ENCODE data around the gene PEPD. TPM values are rescaled to one million over a fixed set of nuclear protein-coding genes. Genes with fewer than 3 reads are reported as not detected.

The PEPD gene
- total RNA-seq, 3 donors from 2014 or later = 42.1 to 127 (median 82.3) TPM

DNA sequence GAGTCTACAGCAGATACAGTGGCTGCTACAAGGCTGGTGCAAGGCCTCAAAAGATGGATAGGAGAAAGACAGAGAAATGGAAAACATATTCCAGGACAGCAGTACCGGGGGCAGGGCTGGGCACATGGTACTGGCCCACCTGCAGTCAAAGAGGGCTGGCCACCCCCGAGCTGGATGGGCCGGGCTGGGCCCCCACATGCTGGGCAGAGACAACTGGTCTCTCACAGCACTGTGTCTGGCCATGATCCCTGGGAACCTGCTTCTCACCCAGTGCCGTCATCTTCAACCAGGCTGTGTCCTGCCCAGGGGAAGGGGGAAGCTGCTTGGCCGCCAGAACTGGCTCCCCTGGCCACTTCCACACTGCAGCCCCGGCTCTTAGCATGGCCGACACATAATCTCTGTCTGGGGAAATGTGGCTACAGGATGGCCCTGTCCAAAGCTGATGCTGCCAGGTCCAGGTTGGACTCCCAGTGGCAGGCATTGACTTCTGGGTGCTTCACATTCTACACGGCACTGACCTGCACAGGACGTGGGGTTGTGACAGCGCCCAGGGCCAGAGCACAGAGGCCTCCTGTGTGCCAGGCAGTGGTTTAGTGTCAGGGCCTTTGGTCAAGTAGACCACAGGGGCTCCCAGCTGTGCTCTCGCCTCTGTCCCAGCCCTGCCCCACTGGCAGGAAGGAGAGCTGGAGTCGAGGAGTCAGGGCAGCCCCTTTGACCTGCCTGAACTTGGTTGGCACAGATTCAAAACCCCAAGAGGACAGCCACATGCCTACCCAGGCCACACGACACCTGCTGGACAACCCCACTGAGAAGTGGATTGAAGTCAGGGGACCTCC lies 21.7 kb downstream of the PEPD start:
- Histone ChIP-seq H3K4me3 (no peak overlapping the region), H3K27ac (no peak overlapping the region), H3K36me3 (no peaks in the 10 kb centered on the region), H3K27me3 (no peaks in the 10 kb centered on the region), H3K4me1 (no peaks in the 10 kb centered on the region), H3K9me3 (no peaks in the 10 kb centered on the region)
- TF ChIP-seq, protein P1, sequence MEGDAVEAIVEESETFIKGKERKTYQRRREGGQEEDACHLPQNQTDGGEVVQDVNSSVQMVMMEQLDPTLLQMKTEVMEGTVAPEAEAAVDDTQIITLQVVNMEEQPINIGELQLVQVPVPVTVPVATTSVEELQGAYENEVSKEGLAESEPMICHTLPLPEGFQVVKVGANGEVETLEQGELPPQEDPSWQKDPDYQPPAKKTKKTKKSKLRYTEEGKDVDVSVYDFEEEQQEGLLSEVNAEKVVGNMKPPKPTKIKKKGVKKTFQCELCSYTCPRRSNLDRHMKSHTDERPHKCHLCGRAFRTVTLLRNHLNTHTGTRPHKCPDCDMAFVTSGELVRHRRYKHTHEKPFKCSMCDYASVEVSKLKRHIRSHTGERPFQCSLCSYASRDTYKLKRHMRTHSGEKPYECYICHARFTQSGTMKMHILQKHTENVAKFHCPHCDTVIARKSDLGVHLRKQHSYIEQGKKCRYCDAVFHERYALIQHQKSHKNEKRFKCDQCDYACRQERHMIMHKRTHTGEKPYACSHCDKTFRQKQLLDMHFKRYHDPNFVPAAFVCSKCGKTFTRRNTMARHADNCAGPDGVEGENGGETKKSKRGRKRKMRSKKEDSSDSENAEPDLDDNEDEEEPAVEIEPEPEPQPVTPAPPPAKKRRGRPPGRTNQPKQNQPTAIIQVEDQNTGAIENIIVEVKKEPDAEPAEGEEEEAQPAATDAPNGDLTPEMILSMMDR (IDR thresholded peaks at IDR 0.05) = no peak
- no peak for TF ChIP-seq POLR2AphosphoS5 (IDR thresholded peaks at IDR 0.05)
- intact Hi-C loops (cut with DNase I; ENCODE audit: low total_unique reads) = no loop called here
- DNase-seq (ENCODE audit: low spot score in 2 of 2) = no peak

DNA sequence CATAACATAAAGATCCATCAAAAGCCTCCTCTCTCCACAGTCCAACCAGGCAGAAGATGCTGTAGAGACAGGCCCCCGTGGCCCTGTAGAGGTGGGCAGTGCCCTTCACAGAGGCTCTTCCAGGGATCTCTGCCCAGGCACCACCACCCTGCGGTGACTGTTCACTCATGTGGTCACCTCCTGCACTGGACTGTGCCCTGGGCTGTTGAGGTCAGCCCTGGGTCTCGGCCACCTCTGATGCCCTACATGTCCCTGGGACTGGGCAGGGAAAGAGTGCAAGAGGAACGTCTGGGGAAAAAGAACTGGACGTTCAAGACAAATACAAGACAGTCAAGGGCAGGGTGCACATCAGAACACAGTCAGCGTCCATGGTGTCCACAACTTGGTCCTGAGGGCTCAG lies 22.3 kb downstream of the PEPD start:
- Histone ChIP-seq H3K4me1 (no peaks in the 10 kb centered on the region), H3K27ac (no peak overlapping the region), H3K36me3 (no peaks in the 10 kb centered on the region), H3K9me3 (no peaks in the 10 kb centered on the region), H3K27me3 (no peaks in the 10 kb centered on the region), H3K4me3 (no peak overlapping the region)
- no peak for DNase-seq (ENCODE audit: low spot score in 2 of 2)
- TF ChIP-seq POLR2A (IDR thresholded peaks at IDR 0.05) = no peak
- no peak for TF ChIP-seq POLR2AphosphoS5 (IDR thresholded peaks at IDR 0.05)
- TF ChIP-seq, protein P1 (IDR thresholded peaks at IDR 0.05) = no peak
- intact Hi-C loops (cut with DNase I; ENCODE audit: low total_unique reads) = no loop called here

DNA sequence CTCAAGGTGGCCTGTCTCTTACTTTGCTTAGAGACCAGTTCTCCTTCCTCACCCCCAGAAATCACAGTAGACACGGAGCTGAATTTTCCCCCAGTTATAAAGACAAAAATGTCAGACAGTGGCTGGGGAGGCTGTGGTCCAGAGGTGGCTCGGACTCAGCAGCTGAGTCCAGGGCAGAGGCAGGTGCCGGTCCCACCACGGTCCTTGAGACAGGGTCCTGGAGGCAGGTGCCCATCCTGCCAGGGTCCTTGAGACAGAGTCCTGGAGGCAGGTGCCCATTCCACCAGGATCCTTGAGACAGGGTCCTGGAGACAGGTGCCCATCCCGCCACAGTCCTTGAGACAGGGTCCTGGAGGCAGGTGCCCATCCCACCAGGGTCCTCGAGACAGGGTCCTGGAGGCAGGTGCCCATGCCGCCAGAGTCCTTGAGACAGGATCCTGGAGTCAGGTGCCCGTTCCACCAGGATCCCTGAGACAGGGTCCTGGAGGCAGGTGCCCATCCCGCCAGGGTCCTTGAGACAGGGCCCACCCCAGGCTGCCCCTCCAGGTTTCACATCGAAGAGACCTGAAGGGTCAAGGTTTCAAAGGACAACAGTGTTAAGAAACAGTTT lies 23.1 kb downstream of the PEPD start:
- intact Hi-C loops (cut with DNase I; ENCODE audit: low total_unique reads) = no loop called here
- no peak overlapping the region for H3K4me3 ChIP-seq
- TF ChIP-seq, protein P1 (IDR thresholded peaks at IDR 0.05) = no peak
- TF ChIP-seq POLR2AphosphoS5 (IDR thresholded peaks at IDR 0.05) (no peak), POLR2A (IDR thresholded peaks at IDR 0.05) (no peak)
- no peaks in the 10 kb centered on the region for H3K36me3 ChIP-seq
- no peaks in the 10 kb centered on the region for H3K27me3 ChIP-seq
- no peaks in the 10 kb centered on the region for H3K9me3 ChIP-seq
- H3K27ac ChIP-seq = no peak overlapping the region
- H3K4me1 ChIP-seq = no peaks in the 10 kb centered on the region
- no peak for DNase-seq (ENCODE audit: low spot score in 2 of 2)

DNA sequence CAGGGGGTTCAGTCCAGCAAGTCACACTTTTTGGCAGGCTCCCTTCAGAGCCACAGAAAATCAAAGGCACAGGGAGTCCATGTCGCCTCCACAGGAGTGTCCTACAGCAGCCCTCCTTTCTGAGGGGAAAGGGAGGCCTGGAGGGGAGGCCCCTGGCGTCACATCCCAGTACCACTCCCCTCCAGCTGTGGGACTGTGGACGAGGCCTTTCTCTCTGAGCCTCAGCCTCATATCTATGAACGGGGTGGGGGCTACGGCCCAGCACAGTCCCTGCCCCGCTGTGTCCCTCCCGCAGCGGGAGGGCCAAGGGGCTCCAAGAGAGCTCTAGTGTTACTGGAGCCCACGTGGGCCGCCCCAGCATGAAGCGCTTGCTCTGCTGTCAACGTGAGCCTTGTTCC lies 23.8 kb downstream of the PEPD start:
- no peak for DNase-seq (ENCODE audit: low spot score in 2 of 2)
- intact Hi-C loops (cut with DNase I; ENCODE audit: low total_unique reads) = no loop called here
- Histone ChIP-seq H3K27me3 (no peaks in the 10 kb centered on the region), H3K27ac (no peak overlapping the region), H3K4me3 (no peak overlapping the region), H3K36me3 (no peaks in the 10 kb centered on the region), H3K9me3 (no peaks in the 10 kb centered on the region), H3K4me1 (no peaks in the 10 kb centered on the region)
- TF ChIP-seq, protein P1 (IDR thresholded peaks at IDR 0.05) = no peak
- TF ChIP-seq POLR2AphosphoS5 (IDR thresholded peaks at IDR 0.05) = no peak
- TF ChIP-seq POLR2A (IDR thresholded peaks at IDR 0.05) = no peak

DNA sequence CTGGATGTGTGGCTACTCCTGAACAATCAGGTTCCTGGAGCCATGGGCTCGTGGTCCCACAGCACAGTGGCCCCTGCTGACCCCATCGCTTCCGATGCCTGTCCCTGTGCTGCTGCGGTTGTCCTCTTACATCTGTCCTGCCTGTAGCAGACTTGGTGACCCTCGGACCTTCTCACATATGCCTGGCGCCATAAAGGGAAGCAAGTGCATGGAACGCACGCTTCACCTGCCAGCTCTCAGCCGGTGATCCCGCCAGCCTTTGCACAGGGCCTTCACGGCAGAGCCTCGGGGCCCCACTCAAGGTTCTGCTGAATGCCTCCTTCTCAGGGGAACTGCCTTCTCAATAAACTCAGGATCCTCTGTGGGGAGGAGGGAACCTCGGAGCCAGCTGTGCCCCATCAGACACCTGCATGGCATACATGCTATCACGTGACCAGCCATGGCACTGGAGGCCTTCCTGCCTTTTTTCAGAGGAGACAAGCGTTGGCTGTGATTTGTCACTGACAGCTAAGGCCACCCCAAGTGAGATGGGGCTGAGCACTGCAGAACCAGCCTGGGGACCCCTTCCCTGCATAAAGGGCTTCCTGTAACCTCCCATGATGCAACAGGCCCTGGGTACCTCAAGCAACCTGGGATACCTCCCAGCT lies 24.3 kb downstream of the PEPD start:
- Histone ChIP-seq H3K36me3 (no peaks in the 10 kb centered on the region), H3K27me3 (no peaks in the 10 kb centered on the region), H3K27ac (no peak overlapping the region), H3K4me1 (no peaks in the 10 kb centered on the region), H3K4me3 (no peak overlapping the region), H3K9me3 (no peaks in the 10 kb centered on the region)
- no peak for DNase-seq (ENCODE audit: low spot score in 2 of 2)
- intact Hi-C loops (cut with DNase I; ENCODE audit: low total_unique reads) = no loop called here
- TF ChIP-seq POLR2A (IDR thresholded peaks at IDR 0.05) (no peak), POLR2AphosphoS5 (IDR thresholded peaks at IDR 0.05) (no peak)
- TF ChIP-seq, protein P1 (IDR thresholded peaks at IDR 0.05) = no peak
